Type B pancreatic cell (in vitro differentiated cells): ENCODE results near the gene OIT3. TPM values are rescaled to one million over a fixed set of nuclear protein-coding genes. Genes with fewer than 3 reads are reported as not detected.
"Not testable (repeated sequence)": the region's sequence is repeated elsewhere in the genome, so short reads cannot be mapped to it uniquely, and the experiment has no call there.

Source experiments
- DNase-seq: peaks from one replicate; pipeline ENCODE4 v3.0.0; 2021; ENCODE audit warnings: mixed read lengths; ENCODE audit not compliant: unreplicated experiment; ENCODE audit errors: extremely low spot score
- H3K27ac Mint-ChIP-seq: 2 replicates; pipeline ENCODE4 v1.8.0; 2021; ENCODE audit warnings: mild to moderate bottlenecking, mixed read lengths
- H3K27me3 Mint-ChIP-seq: 2 replicates; pipeline ENCODE4 v1.8.0; 2021; ENCODE audit warnings: mixed read lengths
- H3K36me3 Mint-ChIP-seq: 2 replicates; pipeline ENCODE4 v1.8.0; 2021; ENCODE audit warnings: mixed read lengths
- H3K4me1 Mint-ChIP-seq: one replicate; pipeline ENCODE4 v1.8.0; 2021; ENCODE audit warnings: mixed read lengths; ENCODE audit not compliant: unreplicated experiment
- H3K4me3 Mint-ChIP-seq: 2 replicates; pipeline ENCODE4 v1.8.0; 2021; ENCODE audit warnings: mild to moderate bottlenecking, mixed read lengths
- H3K9me3 Mint-ChIP-seq: 2 replicates; pipeline ENCODE4 v1.8.0; 2021; ENCODE audit warnings: mixed read lengths
- total RNA-seq: library from RNA; stranded (reverse); gene quantifications from 2 replicates; pipeline ENCODE4 v1.2.1, GENCODE V29; 2021; ENCODE audit warnings: low replicate concordance
- TF ChIP-seq, protein P1 (sequence below): fragments of 200-600 bp; sonication (generic); conservative IDR thresholded peaks from 2 replicates; pipeline ENCODE4 v1.5.0; 2021; ENCODE audit warnings: antibody characterized with exemption, mild to moderate bottlenecking

Gene OIT3
- total RNA-seq, 1 donor from 2014 or later, result not detected

DNA sequence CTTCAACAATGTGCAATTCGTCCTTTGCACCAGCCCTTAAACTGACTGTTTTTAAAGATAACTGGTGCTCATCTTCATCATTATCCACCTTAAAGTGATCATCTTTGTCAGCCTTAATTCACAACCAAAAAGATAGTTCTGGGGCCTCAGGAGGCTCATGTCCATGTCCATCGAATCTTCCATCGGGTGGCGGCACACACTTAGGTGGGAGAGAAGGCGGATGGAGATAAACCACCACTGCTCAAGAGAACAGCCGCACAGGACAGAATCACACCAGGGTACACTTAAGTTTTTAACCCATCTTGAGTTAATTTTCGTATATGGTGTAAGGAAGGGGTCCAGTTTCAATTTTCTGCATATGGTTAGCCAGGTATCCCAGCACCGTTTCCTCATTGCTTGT is 24.8 kb downstream of the OIT3 start:
- H3K4me3 Mint-ChIP-seq, result no peak overlapping the region
- peaks cover 12% of the 10 kb centered on the region for H3K9me3 Mint-ChIP-seq
- TF ChIP-seq, protein P1, sequence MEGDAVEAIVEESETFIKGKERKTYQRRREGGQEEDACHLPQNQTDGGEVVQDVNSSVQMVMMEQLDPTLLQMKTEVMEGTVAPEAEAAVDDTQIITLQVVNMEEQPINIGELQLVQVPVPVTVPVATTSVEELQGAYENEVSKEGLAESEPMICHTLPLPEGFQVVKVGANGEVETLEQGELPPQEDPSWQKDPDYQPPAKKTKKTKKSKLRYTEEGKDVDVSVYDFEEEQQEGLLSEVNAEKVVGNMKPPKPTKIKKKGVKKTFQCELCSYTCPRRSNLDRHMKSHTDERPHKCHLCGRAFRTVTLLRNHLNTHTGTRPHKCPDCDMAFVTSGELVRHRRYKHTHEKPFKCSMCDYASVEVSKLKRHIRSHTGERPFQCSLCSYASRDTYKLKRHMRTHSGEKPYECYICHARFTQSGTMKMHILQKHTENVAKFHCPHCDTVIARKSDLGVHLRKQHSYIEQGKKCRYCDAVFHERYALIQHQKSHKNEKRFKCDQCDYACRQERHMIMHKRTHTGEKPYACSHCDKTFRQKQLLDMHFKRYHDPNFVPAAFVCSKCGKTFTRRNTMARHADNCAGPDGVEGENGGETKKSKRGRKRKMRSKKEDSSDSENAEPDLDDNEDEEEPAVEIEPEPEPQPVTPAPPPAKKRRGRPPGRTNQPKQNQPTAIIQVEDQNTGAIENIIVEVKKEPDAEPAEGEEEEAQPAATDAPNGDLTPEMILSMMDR, result no peak
- DNase-seq, result no peak
- H3K27me3 Mint-ChIP-seq, result no peaks in the 10 kb centered on the region
- H3K36me3 Mint-ChIP-seq, result no peaks in the 10 kb centered on the region
- H3K27ac Mint-ChIP-seq, result no peak overlapping the region
- no peaks in the 10 kb centered on the region for H3K4me1 Mint-ChIP-seq

DNA sequence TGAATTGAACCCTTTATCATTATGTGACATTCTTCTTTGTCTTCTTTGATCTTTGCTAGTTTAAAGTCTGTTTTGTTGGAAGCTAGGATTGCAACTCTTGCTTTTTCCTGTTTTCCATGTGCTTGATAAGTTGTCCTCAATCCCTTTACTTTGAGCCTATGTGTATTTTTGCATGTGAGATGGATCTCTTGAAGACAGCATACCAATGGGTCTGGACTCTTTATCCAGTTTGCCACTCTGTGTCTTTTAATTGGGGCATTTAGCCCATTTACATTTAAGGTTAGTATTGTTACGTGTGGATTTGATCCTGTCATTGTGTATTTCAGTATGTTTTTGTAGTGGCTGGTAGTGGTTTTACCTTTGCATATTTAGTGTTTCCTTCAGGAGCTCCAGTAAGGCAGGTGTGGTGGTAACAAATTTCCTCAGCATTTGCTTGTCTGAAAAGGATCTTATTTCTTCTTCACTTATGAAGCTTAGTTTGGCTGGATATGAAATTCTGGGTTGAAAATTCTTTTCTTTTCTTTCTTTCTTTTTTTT is 27.7 kb downstream of the OIT3 start:
- H3K9me3 Mint-ChIP-seq, result peaks cover 12% of the 10 kb centered on the region
- H3K4me1 Mint-ChIP-seq, H3K4me3 Mint-ChIP-seq, H3K36me3 Mint-ChIP-seq, H3K27ac Mint-ChIP-seq, H3K27me3 Mint-ChIP-seq, DNase-seq: not testable (repeated sequence)

- DNase-seq, result no peak
- peaks cover 12% of the 10 kb centered on the region for H3K9me3 Mint-ChIP-seq
- H3K27ac Mint-ChIP-seq, result no peak overlapping the region
- TF ChIP-seq, protein P1, result no peak
- no peak overlapping the region for H3K4me3 Mint-ChIP-seq
- H3K27me3 Mint-ChIP-seq, result no peaks in the 10 kb centered on the region
- H3K4me1 Mint-ChIP-seq, result peaks cover 4% of the 10 kb centered on the region
- H3K36me3 Mint-ChIP-seq, result peaks cover 3% of the 10 kb centered on the region
Observed at GRCh38 chr10:72924351-72924750, 30.8 kb downstream of the OIT3 start.

DNA sequence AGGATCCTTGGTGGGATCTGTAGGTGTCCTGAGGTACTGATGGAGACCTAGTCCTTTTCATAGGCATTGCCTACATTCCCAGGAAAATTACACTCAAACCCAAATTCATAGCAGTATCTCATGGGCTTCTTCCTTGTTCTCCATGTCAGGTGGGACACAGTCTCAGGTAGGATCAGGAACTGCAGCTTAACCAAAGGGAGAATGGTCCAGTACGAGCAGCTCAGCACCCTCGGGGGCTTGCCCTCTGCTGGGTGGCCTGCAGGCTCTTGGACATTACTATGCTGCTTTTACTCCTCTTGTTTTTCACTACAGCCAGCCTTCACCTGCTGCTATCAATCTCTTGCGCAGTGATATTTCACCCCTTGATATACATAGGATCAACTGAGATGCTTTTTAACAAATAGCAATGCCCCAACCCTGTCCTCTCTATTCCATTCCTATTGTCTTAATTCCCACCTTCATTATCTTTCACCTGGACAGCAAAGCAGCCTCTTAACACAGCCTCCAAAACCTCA is 32.5 kb downstream of the OIT3 start:
- TF ChIP-seq, protein P1, result no peak
- H3K9me3 Mint-ChIP-seq, result peaks cover 7% of the 10 kb centered on the region
- H3K36me3 Mint-ChIP-seq, result peaks cover 3% of the 10 kb centered on the region
- peaks cover 4% of the 10 kb centered on the region for H3K4me1 Mint-ChIP-seq
- H3K27ac Mint-ChIP-seq, result no peak overlapping the region
- H3K27me3 Mint-ChIP-seq, result no peaks in the 10 kb centered on the region
- no peak for DNase-seq
- no peak overlapping the region for H3K4me3 Mint-ChIP-seq

- H3K9me3 Mint-ChIP-seq, result peaks cover under 1% of the 10 kb centered on the region
- H3K27me3 Mint-ChIP-seq, result no peaks in the 10 kb centered on the region
- DNase-seq, result no peak
- peaks cover 3% of the 10 kb centered on the region for H3K36me3 Mint-ChIP-seq
- H3K4me3 Mint-ChIP-seq, result no peak overlapping the region
- H3K27ac Mint-ChIP-seq, result no peak overlapping the region
- peaks cover 4% of the 10 kb centered on the region for H3K4me1 Mint-ChIP-seq
- TF ChIP-seq, protein P1, result no peak
Observed at GRCh38 chr10:72927485-72927884, 33.9 kb downstream of the OIT3 start.

GRCh38 chr10:72928798-72929197 is 35.3 kb downstream of the OIT3 start:
- H3K27me3 Mint-ChIP-seq, result no peaks in the 10 kb centered on the region
- H3K4me3 Mint-ChIP-seq, result no peak overlapping the region
- DNase-seq, result no peak
- H3K4me1 Mint-ChIP-seq, result peaks cover 4% of the 10 kb centered on the region
- TF ChIP-seq, protein P1, result no peak
- H3K9me3 Mint-ChIP-seq, result no peaks in the 10 kb centered on the region
- H3K27ac Mint-ChIP-seq, result no peak overlapping the region
- H3K36me3 Mint-ChIP-seq, result peaks cover 3% of the 10 kb centered on the region
